ENCODE results near the gene SAA2.

The SAA2 gene

GRCh38 chr11:18248561-18248960, at the start of gene SAA2:
Gene SAA2 (minus strand): TSS chr11:18248668. CDS start chr11:18248011, 657 bp downstream.
- in situ Hi-C loops (cut with MboI; ENCODE audit: low sequenced_read_pairs, unreplicated experiment), result loop anchor here (25.0 kb wide), 1 partner anchor 489 kb away; the partner anchor contains the start of gene IGSF22
- DNase-seq (ENCODE audit: low spot score), result no peak
- TF ChIP-seq CTCF (IDR thresholded peaks at IDR 0.05; ENCODE audit: borderline replicate concordance, control extremely low read depth, extremely low read depth, insufficient read depth, missing control alignments), result no peak

DNA sequence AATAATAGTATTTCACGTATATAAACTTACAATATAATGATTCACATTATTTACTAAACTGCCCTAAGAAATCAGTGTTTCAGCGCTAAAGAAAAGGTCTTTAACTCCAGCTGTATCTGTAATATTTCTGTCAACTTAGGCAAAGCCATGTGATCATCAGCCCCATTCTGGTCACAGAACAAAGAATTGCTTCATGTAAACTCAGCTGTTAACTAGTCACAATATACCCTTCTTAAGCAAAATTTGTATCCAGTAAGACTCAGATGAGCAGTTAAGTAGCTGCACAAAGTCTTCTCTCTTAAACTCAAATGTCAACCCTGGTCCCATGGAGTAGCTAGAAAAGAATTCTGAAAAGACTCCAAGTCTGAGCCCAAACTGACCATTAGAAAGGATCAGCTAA, 46.8 kb upstream of the SAA2 start:
- TF ChIP-seq CTCF (IDR thresholded peaks at IDR 0.05; ENCODE audit: borderline replicate concordance, control extremely low read depth, extremely low read depth, insufficient read depth, missing control alignments), result no peak
- no peak for DNase-seq (ENCODE audit: low spot score)
- in situ Hi-C loops (cut with MboI; ENCODE audit: low sequenced_read_pairs, unreplicated experiment), result no loop called here

DNA sequence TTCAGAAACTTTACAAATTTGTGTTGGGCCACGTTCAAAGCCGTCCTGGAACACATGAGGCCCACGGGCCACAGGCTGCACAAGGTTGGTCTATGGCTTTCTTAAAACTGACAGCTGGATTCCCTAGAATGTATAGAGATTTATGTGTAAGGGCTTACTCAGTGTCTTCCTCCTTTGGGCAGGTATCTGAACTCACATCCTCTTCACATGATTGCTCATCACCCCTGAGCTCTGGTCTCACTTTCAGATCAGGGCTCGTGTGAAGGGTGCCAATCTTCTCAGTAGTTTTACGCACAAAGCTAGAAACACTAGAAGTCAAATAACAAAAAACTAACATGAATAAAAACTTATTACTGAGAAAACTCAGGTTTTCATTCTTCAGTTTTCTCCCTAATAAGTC, 46.4 kb upstream of the SAA2 start:
- in situ Hi-C loops (cut with MboI; ENCODE audit: low sequenced_read_pairs, unreplicated experiment), result no loop called here
- no peak for TF ChIP-seq CTCF (IDR thresholded peaks at IDR 0.05; ENCODE audit: borderline replicate concordance, control extremely low read depth, extremely low read depth, insufficient read depth, missing control alignments)
- no peak for DNase-seq (ENCODE audit: low spot score)

- TF ChIP-seq CTCF (IDR thresholded peaks at IDR 0.05; ENCODE audit: borderline replicate concordance, control extremely low read depth, extremely low read depth, insufficient read depth, missing control alignments), result no peak
- in situ Hi-C loops (cut with MboI; ENCODE audit: low sequenced_read_pairs, unreplicated experiment), result no loop called here
Measured at GRCh38 chr11:18288911-18289310, 40.4 kb upstream of the SAA2 start.

GRCh38 chr11:18285841-18286240, 37.4 kb upstream of the SAA2 start:
- TF ChIP-seq CTCF (IDR thresholded peaks at IDR 0.05; ENCODE audit: borderline replicate concordance, control extremely low read depth, extremely low read depth, insufficient read depth, missing control alignments), result no peak
- in situ Hi-C loops (cut with MboI; ENCODE audit: low sequenced_read_pairs, unreplicated experiment), result no loop called here
- no peak for DNase-seq (ENCODE audit: low spot score)

More at GRCh38 chr11:18288911-18289310, 40.4 kb upstream of the SAA2 start:
- no peak for DNase-seq (ENCODE audit: low spot score)

DNA sequence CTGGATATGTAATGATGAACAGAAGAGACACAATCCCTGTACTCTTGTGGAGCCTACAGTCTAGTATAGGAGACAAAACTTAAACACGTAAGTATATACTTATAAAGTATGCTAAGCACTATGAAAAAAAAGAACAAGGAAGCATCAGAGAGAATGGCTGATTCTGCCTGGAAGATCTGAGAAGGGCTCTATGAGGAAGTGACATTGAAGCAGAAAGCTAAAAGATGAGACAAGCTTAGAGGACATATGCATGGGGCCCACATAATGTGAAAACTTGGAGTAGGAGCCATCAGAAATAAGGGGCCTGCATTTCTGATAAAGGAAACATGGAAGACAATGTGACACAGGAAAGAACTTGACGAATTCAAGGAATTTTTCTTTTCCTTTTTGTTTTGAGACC, 34.2 kb upstream of the SAA2 start:
- no peak for DNase-seq (ENCODE audit: low spot score)
- no peak for TF ChIP-seq CTCF (IDR thresholded peaks at IDR 0.05; ENCODE audit: borderline replicate concordance, control extremely low read depth, extremely low read depth, insufficient read depth, missing control alignments)
- in situ Hi-C loops (cut with MboI; ENCODE audit: low sequenced_read_pairs, unreplicated experiment), result no loop called here

All from GM13976 (cell line).